ENCODE measurements around the gene PLTP. TPM values are rescaled to one million over a fixed set of nuclear protein-coding genes. Genes with fewer than 3 reads are reported as not detected.
"Not testable (repeated sequence)": the region's sequence is repeated elsewhere in the genome, so short reads cannot be mapped to it uniquely, and the experiment has no call there.

The PLTP gene
- total RNA-seq, 4 donors from 2014 or later = 109 to 342 (median 176) TPM

DNA sequence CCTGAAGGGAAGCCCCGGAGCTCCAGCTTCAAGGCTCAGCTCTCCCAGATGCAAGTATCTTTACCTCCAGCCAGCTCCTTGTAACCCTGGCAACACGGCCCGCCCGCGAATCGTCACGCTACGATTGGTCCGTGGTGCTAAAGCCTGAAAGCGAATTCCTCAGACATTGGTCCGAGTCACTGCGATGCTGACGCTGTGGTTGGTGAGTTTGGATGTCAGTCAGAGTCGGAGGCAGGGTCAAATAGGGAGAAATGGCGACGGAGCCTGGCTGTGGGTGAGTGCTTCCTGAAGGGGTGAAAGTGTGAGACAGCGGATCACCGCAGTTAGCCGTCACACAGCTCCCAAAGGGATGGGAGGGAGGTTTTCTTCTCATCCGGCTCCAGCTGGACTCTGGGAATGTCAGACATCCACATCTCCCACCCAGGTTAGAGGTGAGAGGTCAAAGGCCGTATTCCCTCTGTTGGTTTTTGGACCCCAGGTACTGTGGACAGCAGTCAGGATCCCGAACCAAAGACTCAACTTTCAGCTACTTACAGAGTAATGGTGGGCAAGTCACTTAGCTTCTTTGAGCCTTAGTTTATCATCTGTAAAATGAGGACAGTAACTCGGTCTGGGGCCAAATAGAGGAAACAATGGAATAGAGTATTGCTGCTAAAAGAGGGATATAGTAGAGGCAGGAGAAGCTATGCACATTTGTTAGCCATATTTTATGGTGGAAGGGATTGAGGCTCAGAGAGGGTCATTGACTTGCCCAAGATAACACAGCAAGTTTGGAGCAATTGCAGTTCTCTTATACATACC lies 30.8 kb downstream of the PLTP start, which contains the start of gene ZSWIM1:
Gene ZSWIM1, plus strand, starts transcription at position 240 of the 801 bp plus-strand sequence. CDS start 1,366 bp downstream, outside the sequence.
- peaks cover 0 to 63% (median 51%) of the 10 kb centered on the region in 4 donors for H3K36me3 ChIP-seq
- WGBS = 2% methylated on average over 23 of the region's 23 CpGs
- peak; percentile 16 for TF ChIP-seq POLR2A (IDR thresholded peaks at IDR 0.05; ENCODE audit: low read depth)
- TF ChIP-seq, protein P1, sequence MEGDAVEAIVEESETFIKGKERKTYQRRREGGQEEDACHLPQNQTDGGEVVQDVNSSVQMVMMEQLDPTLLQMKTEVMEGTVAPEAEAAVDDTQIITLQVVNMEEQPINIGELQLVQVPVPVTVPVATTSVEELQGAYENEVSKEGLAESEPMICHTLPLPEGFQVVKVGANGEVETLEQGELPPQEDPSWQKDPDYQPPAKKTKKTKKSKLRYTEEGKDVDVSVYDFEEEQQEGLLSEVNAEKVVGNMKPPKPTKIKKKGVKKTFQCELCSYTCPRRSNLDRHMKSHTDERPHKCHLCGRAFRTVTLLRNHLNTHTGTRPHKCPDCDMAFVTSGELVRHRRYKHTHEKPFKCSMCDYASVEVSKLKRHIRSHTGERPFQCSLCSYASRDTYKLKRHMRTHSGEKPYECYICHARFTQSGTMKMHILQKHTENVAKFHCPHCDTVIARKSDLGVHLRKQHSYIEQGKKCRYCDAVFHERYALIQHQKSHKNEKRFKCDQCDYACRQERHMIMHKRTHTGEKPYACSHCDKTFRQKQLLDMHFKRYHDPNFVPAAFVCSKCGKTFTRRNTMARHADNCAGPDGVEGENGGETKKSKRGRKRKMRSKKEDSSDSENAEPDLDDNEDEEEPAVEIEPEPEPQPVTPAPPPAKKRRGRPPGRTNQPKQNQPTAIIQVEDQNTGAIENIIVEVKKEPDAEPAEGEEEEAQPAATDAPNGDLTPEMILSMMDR (IDR thresholded peaks at IDR 0.05) = no peak
- peak; percentile 86 for TF ChIP-seq POLR2AphosphoS5 (IDR thresholded peaks at IDR 0.05)
- TF ChIP-seq EP300 (IDR thresholded peaks at IDR 0.05) = no peak
- no peaks in the 10 kb centered on the region for H3K9me3 ChIP-seq
- intact Hi-C loops (cut with DNase I) = loop anchor here (10.0 kb wide), 1 partner anchor 76 kb away; no protein-coding TSS in a partner anchor
- H3K4me1 ChIP-seq = peaks cover 16 to 49% (median 32%) of the 10 kb centered on the region in 4 donors
- peak within 1 kb of the TSS; percentile 80 to 91 (median 86) for H3K27ac ChIP-seq (replicated peaks in 1 of 4)
- H3K27me3 ChIP-seq = no peaks in the 10 kb centered on the region
- DNase-seq (ENCODE audit: extremely low spot score) = peak; percentile 100
- H3K4me3 ChIP-seq = peak within 1 kb of the TSS; percentile 61 to 67 (median 66)

DNA sequence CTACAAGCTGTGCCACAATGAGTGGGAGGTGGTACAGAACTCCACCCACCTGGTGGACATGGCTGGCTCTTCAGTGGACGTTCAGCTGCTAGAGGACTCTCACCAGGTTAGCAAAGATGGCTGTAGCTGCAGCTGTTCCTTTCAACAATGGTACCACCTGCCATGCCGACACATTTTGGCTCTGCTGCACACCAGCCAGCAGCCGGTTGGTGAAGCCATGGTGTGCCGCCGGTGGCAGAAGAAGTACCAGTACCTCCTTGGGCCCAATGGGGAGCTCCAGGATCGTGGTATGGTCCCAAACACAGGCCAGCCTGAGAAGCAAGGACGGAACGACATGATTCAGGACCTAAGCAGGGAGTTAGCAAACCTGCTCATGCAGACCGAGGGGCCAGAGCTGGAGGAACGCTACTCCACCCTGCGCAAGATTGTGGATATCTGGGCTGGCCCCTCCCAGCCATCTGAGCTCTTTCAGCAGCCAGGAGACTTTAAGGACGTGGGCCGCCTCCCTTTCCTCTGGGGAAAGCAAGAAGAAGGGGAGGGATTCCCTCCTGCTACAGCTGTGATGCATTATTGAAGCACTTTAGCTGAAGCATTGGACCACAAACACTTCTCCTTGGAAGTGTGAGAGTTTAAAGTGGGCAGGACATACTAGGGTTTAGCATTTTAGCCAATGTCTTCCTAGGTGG lies 33.7 kb downstream of the PLTP start:
- no peak overlapping the region for H3K4me3 ChIP-seq
- H3K4me1 ChIP-seq = peaks cover 11 to 29% (median 21%) of the 10 kb centered on the region in 4 donors
- H3K9me3 ChIP-seq = no peaks in the 10 kb centered on the region
- DNase-seq (ENCODE audit: extremely low spot score) = no peak
- H3K27me3 ChIP-seq = no peaks in the 10 kb centered on the region
- peaks cover 0 to 34% (median 31%) of the 10 kb centered on the region in 4 donors for H3K36me3 ChIP-seq
- 91% methylated on average over 12 of the region's 13 CpGs for WGBS
- H3K27ac ChIP-seq (replicated peaks in 1 of 4) = no peak overlapping the region
- TF ChIP-seq, protein P1 (IDR thresholded peaks at IDR 0.05) = no peak
- TF ChIP-seq EP300 (IDR thresholded peaks at IDR 0.05) = no peak
- TF ChIP-seq POLR2A (IDR thresholded peaks at IDR 0.05; ENCODE audit: low read depth) = no peak
- peak; percentile 18 to 34 for TF ChIP-seq POLR2AphosphoS5 (IDR thresholded peaks at IDR 0.05)
- intact Hi-C loops (cut with DNase I) = no loop called here

DNA sequence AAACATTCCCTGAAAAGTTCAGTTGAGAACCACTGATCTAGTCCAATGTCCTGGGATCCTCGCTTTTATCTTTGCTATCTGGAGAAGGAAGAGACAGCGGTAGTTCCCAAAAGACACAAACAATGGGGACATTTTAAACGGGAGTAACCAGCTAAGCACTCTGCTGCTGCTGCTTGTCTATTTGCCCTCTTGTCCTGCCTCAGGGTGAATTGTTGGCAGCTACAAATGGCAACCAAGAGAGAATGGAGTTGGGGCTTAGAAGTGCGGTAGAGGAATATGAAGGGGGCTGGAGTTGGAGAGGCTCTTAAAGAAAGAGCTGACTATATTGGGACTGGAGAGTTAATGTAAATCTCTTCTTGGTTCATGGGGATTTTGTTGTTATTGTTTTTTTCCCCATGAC lies 37.4 kb downstream of the PLTP start:
- DNase-seq (ENCODE audit: extremely low spot score) = no peak
- no peaks in the 10 kb centered on the region for H3K4me1 ChIP-seq
- peaks cover 0 to 25% (median 23%) of the 10 kb centered on the region in 4 donors for H3K36me3 ChIP-seq
- H3K27me3 ChIP-seq = no peaks in the 10 kb centered on the region
- H3K9me3 ChIP-seq = no peaks in the 10 kb centered on the region
- 81% methylated on average over 4 of the region's 4 CpGs for WGBS
- TF ChIP-seq POLR2AphosphoS5 (IDR thresholded peaks at IDR 0.05) = no peak
- TF ChIP-seq EP300 (IDR thresholded peaks at IDR 0.05) = no peak
- TF ChIP-seq, protein P1 (IDR thresholded peaks at IDR 0.05) = no peak
- no peak for TF ChIP-seq POLR2A (IDR thresholded peaks at IDR 0.05; ENCODE audit: low read depth)
- H3K27ac ChIP-seq (replicated peaks in 1 of 4) = no peak overlapping the region
- intact Hi-C loops (cut with DNase I) = no loop called here
- no peak overlapping the region for H3K4me3 ChIP-seq

DNA sequence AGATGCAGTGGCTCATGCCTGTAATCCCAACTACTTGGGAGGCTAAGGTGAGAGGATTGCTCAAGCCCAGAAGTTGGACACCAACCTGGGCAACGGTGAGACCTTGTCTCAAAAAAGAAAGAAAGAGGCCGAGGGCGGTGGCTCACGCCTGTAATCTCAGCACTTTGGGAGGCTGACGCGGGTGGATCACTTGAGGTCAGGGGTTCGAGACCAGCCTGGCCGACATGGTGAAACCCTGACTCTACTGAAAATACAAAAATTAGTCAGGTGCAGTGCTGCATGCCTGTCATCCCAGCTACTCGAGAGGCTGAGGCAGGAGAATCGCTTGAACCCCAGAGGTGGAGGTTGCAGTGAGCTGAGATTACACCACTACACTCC lies 37.9 kb downstream of the PLTP start:
- H3K27me3 ChIP-seq; H3K27ac ChIP-seq (replicated peaks in 1 of 4); H3K4me3 ChIP-seq; H3K4me1 ChIP-seq; intact Hi-C loops (cut with DNase I); DNase-seq (ENCODE audit: extremely low spot score); H3K9me3 ChIP-seq: not testable (repeated sequence)
- 97% methylated on average over 10 of the region's 10 CpGs for WGBS
- H3K36me3 ChIP-seq = peaks cover 0 to 27% (median 24%) of the 10 kb centered on the region in 4 donors
